Measurements from ENCODE around the gene TLCD3B. TPM values are rescaled to one million over a fixed set of nuclear protein-coding genes. Genes with fewer than 3 reads are reported as not detected.
A peak's percentile ranks its signal among the peaks of the same experiment; 100 is the strongest.

TLCD3B gene
- polyA plus RNA-seq, 1 donor, result 1.6 TPM

- no peak for DNase-seq
Measured at GRCh38 chr16:30004811-30005242, 26.2 kb downstream of the TLCD3B start.

GRCh38 chr16:30004424-30004776 lies 26.7 kb downstream of the TLCD3B start:
- no peak for DNase-seq

GRCh38 chr16:30003670-30004423 lies 27.2 kb downstream of the TLCD3B start:
- DNase-seq, result no peak

GRCh38 chr16:30002614-30003346 lies 28.3 kb downstream of the TLCD3B start:
- no peak for DNase-seq

GRCh38 chr16:30000735-30001631 lies 30.1 kb downstream of the TLCD3B start:
- no peak for DNase-seq

- no peak for DNase-seq
Measured at GRCh38 chr16:29999605-30000004, 31.5 kb downstream of the TLCD3B start.

GRCh38 chr16:29996766-29997250 lies 34.3 kb downstream of the TLCD3B start:
- DNase-seq, result no peak

GRCh38 chr16:29995911-29996765 lies 34.9 kb downstream of the TLCD3B start, which contains the start of gene INO80E:
Gene INO80E (plus strand): TSS chr16:29996241. CDS start chr16:29996311, 70 bp downstream.
- peak; percentile 97 for DNase-seq

- DNase-seq, result peak; percentile 89
Measured at GRCh38 chr16:29995324-29995910, 35.7 kb downstream of the TLCD3B start, which contains the start of gene HIRIP3. Gene HIRIP3 (minus strand): TSS chr16:29995617. CDS start chr16:29995605, 12 bp downstream.

- no peak for DNase-seq
Measured at GRCh38 chr16:29994600-29995323, 36.3 kb downstream of the TLCD3B start.

- DNase-seq, result no peak
Measured at GRCh38 chr16:29993903-29994599, 37.0 kb downstream of the TLCD3B start.

- DNase-seq, result no peak
Measured at GRCh38 chr16:29993191-29993902, 37.7 kb downstream of the TLCD3B start.

- no peak for DNase-seq
Measured at GRCh38 chr16:29992344-29992967, 38.6 kb downstream of the TLCD3B start.

GRCh38 chr16:29991571-29991904 lies 39.5 kb downstream of the TLCD3B start:
- DNase-seq, result no peak

- no peak for DNase-seq
Measured at GRCh38 chr16:29990883-29991570, 40.0 kb downstream of the TLCD3B start.

- no peak for DNase-seq
Measured at GRCh38 chr16:29990034-29990433, 41.0 kb downstream of the TLCD3B start.

- no peak for DNase-seq
Measured at GRCh38 chr16:29989111-29989858, 41.8 kb downstream of the TLCD3B start.
